Measurements from ENCODE around the gene CSH2. TPM values are rescaled to one million over a fixed set of nuclear protein-coding genes. Genes with fewer than 3 reads are reported as not detected.

The CSH2 gene
- total and polyA plus RNA-seq, 2 of the 8 experiments (the other 6 are each of a cell fraction or from before 2014, with no cell fraction given), result 0.43 TPM; not detected in 1

GRCh38 chr17:63837480-63837879 is 36.0 kb downstream of the CSH2 start (continued):
- TF ChIP-seq BRCA1 (IDR thresholded peaks at IDR 0.05; ENCODE audit: low read depth, low read length), result no peak
- no peak for TF ChIP-seq GTF2F1 (IDR thresholded peaks at IDR 0.05; ENCODE audit: borderline replicate concordance, low read depth, low read length)
- no peak for TF ChIP-seq CHD1 (IDR thresholded peaks at IDR 0.05; ENCODE audit: low read depth, low read length)
- no peak for TF ChIP-seq ZNF274 (IDR thresholded peaks at IDR 0.05; ENCODE audit: borderline replicate concordance, extremely low read depth, low read length)

Data from H1 (cell line).